SJCRH30 (cell line): ENCODE data around the gene RYR2. TPM values are rescaled to one million over a fixed set of nuclear protein-coding genes. Genes with fewer than 3 reads are reported as not detected.

Source experiments
- DNase-seq, 2 experiments: peaks; one replicate each; pipeline ENCODE4 v3.0.0-alpha.2; 2015 to 2020
- H3K27ac ChIP-seq: fragments of 250-450 bp; sonication (Bioruptor Pico); 2 replicates; pipeline ENCODE4 v1.5.1; 2020; ENCODE audit warnings: mild to moderate bottlenecking, moderate library complexity
- H3K27me3 ChIP-seq: fragments of 250-450 bp; sonication (Bioruptor Pico); 2 replicates; pipeline ENCODE4 v1.5.1; 2020; ENCODE audit warnings: mild to moderate bottlenecking, moderate library complexity
- H3K36me3 ChIP-seq: fragments of 250-450 bp; sonication (Bioruptor Pico); 2 replicates; pipeline ENCODE4 v1.5.1; 2020; ENCODE audit warnings: mild to moderate bottlenecking, moderate library complexity
- H3K4me1 ChIP-seq: fragments of 250-450 bp; sonication (Bioruptor Pico); 2 replicates; pipeline ENCODE4 v1.5.1; 2020; ENCODE audit warnings: mild to moderate bottlenecking, moderate library complexity
- H3K4me3 ChIP-seq: fragments of 250-450 bp; sonication (Bioruptor Pico); 2 replicates; pipeline ENCODE4 v1.5.1; 2020; ENCODE audit warnings: mild to moderate bottlenecking, moderate library complexity
- H3K9me3 ChIP-seq: fragments of 250-450 bp; sonication (Bioruptor Pico); replicated peaks from 2 replicates; pipeline ENCODE4 v1.5.1; 2020; ENCODE audit warnings: mild to moderate bottlenecking, moderate library complexity
- total RNA-seq: library from RNA; depleted of rRNA; stranded (reverse); fragments of >200 nt; shearing (Covaris generic); gene quantifications from 2 replicates; pipeline ENCODE4 v1.2.3, GENCODE V29; 2014

The RYR2 gene
- total RNA-seq, 1 experiment from 2014 or later = 1.3 TPM

- Histone ChIP-seq H3K27ac (no peak overlapping the region), H3K36me3 (no peaks in the 10 kb centered on the region), H3K4me1 (no peaks in the 10 kb centered on the region), H3K4me3 (no peak overlapping the region), H3K27me3 (no peaks in the 10 kb centered on the region), H3K9me3 (no peaks in the 10 kb centered on the region)
- DNase-seq = no peak
Observed at GRCh38 chr1:237428809-237429208, 386.8 kb downstream of the RYR2 start.

GRCh38 chr1:237429252-237429651 is 387.3 kb downstream of the RYR2 start:
- Histone ChIP-seq H3K27me3 (no peaks in the 10 kb centered on the region), H3K27ac (no peak overlapping the region), H3K9me3 (no peaks in the 10 kb centered on the region), H3K4me3 (no peak overlapping the region), H3K36me3 (no peaks in the 10 kb centered on the region), H3K4me1 (no peaks in the 10 kb centered on the region)
- no peak for DNase-seq

GRCh38 chr1:237431448-237431847 is 389.5 kb downstream of the RYR2 start:
- H3K9me3 ChIP-seq = no peaks in the 10 kb centered on the region
- no peak overlapping the region for H3K27ac ChIP-seq
- no peaks in the 10 kb centered on the region for H3K27me3 ChIP-seq
- H3K4me3 ChIP-seq = no peak overlapping the region
- DNase-seq = no peak
- H3K4me1 ChIP-seq = no peaks in the 10 kb centered on the region
- no peaks in the 10 kb centered on the region for H3K36me3 ChIP-seq

GRCh38 chr1:237440346-237440745 is 398.4 kb downstream of the RYR2 start:
- no peak for DNase-seq
- Histone ChIP-seq H3K27ac (no peak overlapping the region), H3K36me3 (no peaks in the 10 kb centered on the region), H3K4me3 (no peak overlapping the region), H3K9me3 (no peaks in the 10 kb centered on the region), H3K4me1 (peaks cover 2% of the 10 kb centered on the region; the same call in 1 of the 2 replicates), H3K27me3 (no peaks in the 10 kb centered on the region)

- H3K27ac ChIP-seq = no peak overlapping the region
- no peak overlapping the region for H3K4me3 ChIP-seq
- H3K4me1 ChIP-seq = peaks cover 2% of the 10 kb centered on the region; the same call in 1 of the 2 replicates
- H3K36me3 ChIP-seq = no peaks in the 10 kb centered on the region
- no peaks in the 10 kb centered on the region for H3K27me3 ChIP-seq
- no peaks in the 10 kb centered on the region for H3K9me3 ChIP-seq
- DNase-seq = no peak
Observed at GRCh38 chr1:237444120-237444790, 402.3 kb downstream of the RYR2 start.

- H3K4me1 ChIP-seq = peaks cover 2% of the 10 kb centered on the region; the same call in 1 of the 2 replicates
- no peaks in the 10 kb centered on the region for H3K36me3 ChIP-seq
- H3K27me3 ChIP-seq = no peaks in the 10 kb centered on the region
- no peak overlapping the region for H3K4me3 ChIP-seq
- DNase-seq = no peak
- H3K27ac ChIP-seq = no peak overlapping the region
- no peaks in the 10 kb centered on the region for H3K9me3 ChIP-seq
Observed at GRCh38 chr1:237448042-237448441, 406.1 kb downstream of the RYR2 start.

- no peak overlapping the region for H3K4me3 ChIP-seq
- no peaks in the 10 kb centered on the region for H3K27me3 ChIP-seq
- H3K27ac ChIP-seq = no peak overlapping the region
- no peaks in the 10 kb centered on the region for H3K4me1 ChIP-seq
- no peak for DNase-seq
- no peaks in the 10 kb centered on the region for H3K9me3 ChIP-seq
- no peaks in the 10 kb centered on the region for H3K36me3 ChIP-seq
Observed at GRCh38 chr1:237457573-237457972, 415.6 kb downstream of the RYR2 start.

- DNase-seq = no peak
- H3K27me3 ChIP-seq = no peaks in the 10 kb centered on the region
- H3K4me3 ChIP-seq = no peak overlapping the region
- no peak overlapping the region for H3K27ac ChIP-seq
- no peaks in the 10 kb centered on the region for H3K9me3 ChIP-seq
- H3K36me3 ChIP-seq = no peaks in the 10 kb centered on the region
- no peaks in the 10 kb centered on the region for H3K4me1 ChIP-seq
Observed at GRCh38 chr1:237467320-237467719, 425.3 kb downstream of the RYR2 start.

GRCh38 chr1:237470712-237471338 is 428.8 kb downstream of the RYR2 start:
- Histone ChIP-seq H3K27ac (peak overlapping the region; percentile 44), H3K36me3 (no peaks in the 10 kb centered on the region), H3K4me1 (no peaks in the 10 kb centered on the region), H3K4me3 (peak overlapping the region; percentile 49), H3K9me3 (no peaks in the 10 kb centered on the region), H3K27me3 (no peaks in the 10 kb centered on the region)
- DNase-seq = peak; percentile 87 to 89

- Histone ChIP-seq H3K27ac (peak overlapping the region; percentile 44), H3K4me1 (no peaks in the 10 kb centered on the region), H3K36me3 (no peaks in the 10 kb centered on the region), H3K4me3 (peak overlapping the region; percentile 49), H3K27me3 (no peaks in the 10 kb centered on the region), H3K9me3 (no peaks in the 10 kb centered on the region)
- DNase-seq = no peak
Observed at GRCh38 chr1:237471377-237471776, 429.4 kb downstream of the RYR2 start.

GRCh38 chr1:237471956-237472355 is 430.0 kb downstream of the RYR2 start:
- Histone ChIP-seq H3K36me3 (no peaks in the 10 kb centered on the region), H3K4me1 (no peaks in the 10 kb centered on the region), H3K27me3 (no peaks in the 10 kb centered on the region), H3K4me3 (peak overlapping the region; percentile 49), H3K9me3 (no peaks in the 10 kb centered on the region), H3K27ac (no peak overlapping the region)
- no peak for DNase-seq

GRCh38 chr1:237473854-237474253 is 431.9 kb downstream of the RYR2 start:
- no peak for DNase-seq
- no peak overlapping the region for H3K4me3 ChIP-seq
- H3K27ac ChIP-seq = no peak overlapping the region
- no peaks in the 10 kb centered on the region for H3K4me1 ChIP-seq
- no peaks in the 10 kb centered on the region for H3K36me3 ChIP-seq
- no peaks in the 10 kb centered on the region for H3K9me3 ChIP-seq
- H3K27me3 ChIP-seq = no peaks in the 10 kb centered on the region

- no peak for DNase-seq
Observed at GRCh38 chr1:237478082-237478481, 436.1 kb downstream of the RYR2 start.

GRCh38 chr1:237478842-237479241 is 436.9 kb downstream of the RYR2 start:
- no peaks in the 10 kb centered on the region for H3K4me1 ChIP-seq
- no peak for DNase-seq
- H3K36me3 ChIP-seq = no peaks in the 10 kb centered on the region
- H3K4me3 ChIP-seq = no peak overlapping the region
- no peak overlapping the region for H3K27ac ChIP-seq
- no peaks in the 10 kb centered on the region for H3K9me3 ChIP-seq
- no peaks in the 10 kb centered on the region for H3K27me3 ChIP-seq

More at GRCh38 chr1:237478082-237478481, 436.1 kb downstream of the RYR2 start:
- Histone ChIP-seq H3K36me3 (no peaks in the 10 kb centered on the region), H3K9me3 (no peaks in the 10 kb centered on the region), H3K4me1 (no peaks in the 10 kb centered on the region), H3K27ac (no peak overlapping the region), H3K27me3 (no peaks in the 10 kb centered on the region), H3K4me3 (no peak overlapping the region)

- Histone ChIP-seq H3K4me1 (no peaks in the 10 kb centered on the region), H3K27ac (no peak overlapping the region), H3K27me3 (no peaks in the 10 kb centered on the region), H3K4me3 (no peak overlapping the region), H3K36me3 (no peaks in the 10 kb centered on the region), H3K9me3 (no peaks in the 10 kb centered on the region)
- DNase-seq = no peak
Observed at GRCh38 chr1:237482777-237483176, 440.8 kb downstream of the RYR2 start.

- no peak for DNase-seq
- H3K4me1 ChIP-seq = no peaks in the 10 kb centered on the region
- no peaks in the 10 kb centered on the region for H3K36me3 ChIP-seq
- H3K27me3 ChIP-seq = no peaks in the 10 kb centered on the region
- no peak overlapping the region for H3K4me3 ChIP-seq
- H3K9me3 ChIP-seq = no peaks in the 10 kb centered on the region
- H3K27ac ChIP-seq = no peak overlapping the region
Observed at GRCh38 chr1:237492359-237492758, 450.4 kb downstream of the RYR2 start.
